NCI-H1092 (cell line): ENCODE results near the gene CLBA1.
"Not testable (repeated sequence)": the region's sequence is repeated elsewhere in the genome, so short reads cannot be mapped to it uniquely, and the experiment has no call there.

Experiments
- DNase-seq: peaks from one replicate; lab custom pipeline; 2025; lab: John Stamatoyannopoulos, UW

CLBA1 gene

DNA sequence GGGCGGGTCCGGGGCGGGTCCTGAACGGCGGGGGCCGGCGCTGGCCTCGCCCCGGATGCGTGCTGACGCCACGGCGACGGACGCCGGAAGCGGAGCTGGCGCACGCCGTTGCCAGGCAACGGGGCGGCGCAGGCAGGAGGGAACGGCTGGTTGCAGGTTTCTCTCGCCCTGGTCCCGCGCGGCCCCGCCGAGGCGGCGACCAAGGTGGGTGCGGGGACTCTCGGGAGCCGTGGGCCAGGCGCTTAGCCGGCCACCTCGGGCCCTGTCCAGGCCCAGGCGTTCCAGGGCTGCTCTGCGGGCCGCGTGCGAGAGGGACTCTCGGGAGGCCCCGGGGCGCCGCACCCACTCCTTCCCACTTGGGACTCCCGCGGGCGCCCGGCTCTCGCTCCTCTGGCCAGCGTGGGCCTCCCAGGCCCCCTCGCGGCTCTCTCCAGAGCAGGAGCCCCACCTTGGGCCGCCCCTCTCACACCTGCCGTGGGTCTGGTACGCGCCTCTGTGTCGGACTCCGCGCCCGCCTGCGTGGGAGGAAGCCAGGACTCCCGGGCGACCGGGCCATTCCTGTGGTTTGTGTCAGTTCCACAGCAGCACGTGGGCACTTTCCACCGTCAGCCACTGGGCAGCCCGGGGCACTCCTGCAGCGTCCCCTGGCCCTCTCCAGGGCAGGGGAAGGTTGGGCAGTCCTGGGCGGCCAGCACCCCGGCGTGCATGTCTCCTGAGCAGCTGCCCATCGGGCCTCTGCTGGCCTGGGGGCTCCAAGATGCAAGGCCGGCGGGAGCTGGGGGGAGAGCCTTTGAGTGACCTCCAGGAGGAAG, at the start of gene CLBA1:
CLBA1 (plus strand) TSS at position 114 of the 812 bp plus-strand sequence; CDS start at position 758, 644 bp downstream.
- DNase-seq: peak; percentile 87

DNA sequence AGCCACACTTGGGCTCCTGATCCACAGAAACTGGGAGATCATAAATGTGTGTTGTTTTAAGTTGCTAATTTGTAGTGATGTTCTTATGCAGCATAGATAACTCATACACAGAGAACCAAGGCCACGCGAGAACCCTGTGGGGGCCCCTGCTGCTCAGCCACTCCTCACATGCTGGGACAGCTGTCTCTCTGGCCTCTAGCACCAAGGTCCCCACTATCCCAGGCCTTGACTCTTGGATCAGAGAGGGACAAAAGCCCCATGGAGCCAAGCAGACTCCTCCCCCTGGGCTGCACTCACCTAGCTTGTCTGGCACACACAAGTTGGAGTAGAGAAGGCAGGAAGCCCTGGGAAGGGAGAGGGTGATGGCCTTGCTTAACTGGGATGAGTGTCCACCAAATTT, 49.6 kb upstream of the CLBA1 start:
- no peak for DNase-seq

DNA sequence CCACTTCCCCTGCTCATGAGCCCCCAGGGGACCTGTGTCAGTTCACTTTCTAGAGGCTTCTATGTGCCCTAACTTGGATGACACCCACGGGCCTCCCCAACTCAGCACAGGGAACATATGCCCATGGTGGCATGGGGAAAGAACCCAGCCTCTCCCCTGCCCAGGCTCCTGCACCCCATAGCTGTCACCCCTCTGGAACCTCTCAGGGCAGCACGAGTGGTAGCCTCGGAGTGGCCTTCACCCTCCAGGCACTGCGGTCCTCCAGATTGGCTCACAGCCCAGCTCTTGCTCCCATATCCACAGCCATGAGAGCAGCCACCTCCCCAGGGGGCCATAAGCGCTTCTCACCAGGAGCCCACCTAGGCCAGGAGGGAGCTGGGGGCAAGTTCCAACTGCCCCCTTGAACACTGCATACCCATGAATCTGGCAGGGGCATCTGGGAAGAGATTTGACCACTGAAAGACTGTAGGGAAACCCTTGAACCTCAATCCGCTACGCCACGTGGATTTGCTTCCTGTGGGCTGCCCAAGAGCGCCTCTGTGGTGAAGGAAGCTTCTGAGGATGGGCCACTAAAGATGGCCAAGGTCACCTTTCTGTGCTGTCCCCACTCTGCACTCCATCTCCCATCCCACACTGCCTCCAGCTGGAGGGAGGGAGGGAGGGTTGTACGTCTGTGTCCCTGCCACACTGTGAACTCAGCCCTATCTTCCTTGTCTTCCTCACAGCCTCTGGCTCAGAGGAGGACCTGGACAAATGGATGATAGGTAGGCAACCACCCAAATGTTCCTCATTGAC, 49.0 kb upstream of the CLBA1 start:
- no peak for DNase-seq

DNA sequence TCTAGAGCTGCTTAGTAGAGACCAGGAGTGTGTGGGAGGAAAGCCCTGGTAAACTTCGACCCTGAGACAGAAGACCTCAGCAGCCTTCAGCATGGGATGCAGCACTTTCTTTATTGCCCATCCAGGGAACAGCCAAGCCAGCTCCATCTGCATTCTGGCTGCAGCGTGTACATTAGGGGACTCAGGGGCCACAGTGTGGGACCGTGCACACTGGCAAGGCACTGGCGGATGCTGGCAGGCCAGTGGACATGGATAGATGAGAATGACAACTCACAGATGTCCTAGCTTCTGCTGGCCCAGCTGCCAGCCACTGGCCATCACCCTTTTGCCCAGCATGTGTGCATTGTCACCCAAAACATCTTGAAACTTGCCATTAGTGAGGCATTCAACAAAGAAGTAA, 48.4 kb upstream of the CLBA1 start:
- DNase-seq: no peak

GRCh38 chr14:104937694-104938365, 47.8 kb upstream of the CLBA1 start:
- no peak for DNase-seq

DNA sequence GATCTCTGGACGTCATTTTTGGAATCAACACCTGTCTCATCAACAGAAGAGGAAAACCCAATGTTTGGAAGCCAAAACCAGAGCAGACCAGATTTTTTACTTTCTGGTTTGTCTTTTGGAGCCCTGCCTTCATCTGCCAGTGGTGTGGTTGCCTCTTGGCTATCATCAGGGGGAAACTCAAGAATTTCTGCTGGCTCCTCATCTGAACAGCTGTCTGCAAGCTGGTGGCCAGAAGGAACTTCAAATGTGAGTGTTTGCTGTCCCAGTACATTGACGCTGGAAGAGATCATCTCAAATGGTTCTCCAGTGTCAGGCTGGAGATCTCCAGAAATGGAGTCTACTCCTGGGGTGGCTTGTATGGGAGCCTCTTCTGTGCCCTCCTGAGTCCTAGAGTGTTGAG, 47.2 kb upstream of the CLBA1 start:
- no peak for DNase-seq

GRCh38 chr14:104938960-104939359, 46.6 kb upstream of the CLBA1 start:
- no peak for DNase-seq

- DNase-seq: no peak
Observed at GRCh38 chr14:104939666-104940410, 45.8 kb upstream of the CLBA1 start.

GRCh38 chr14:104940526-104941150, 45.0 kb upstream of the CLBA1 start:
- no peak for DNase-seq

GRCh38 chr14:104941508-104942365, 43.9 kb upstream of the CLBA1 start:
- DNase-seq: no peak

DNA sequence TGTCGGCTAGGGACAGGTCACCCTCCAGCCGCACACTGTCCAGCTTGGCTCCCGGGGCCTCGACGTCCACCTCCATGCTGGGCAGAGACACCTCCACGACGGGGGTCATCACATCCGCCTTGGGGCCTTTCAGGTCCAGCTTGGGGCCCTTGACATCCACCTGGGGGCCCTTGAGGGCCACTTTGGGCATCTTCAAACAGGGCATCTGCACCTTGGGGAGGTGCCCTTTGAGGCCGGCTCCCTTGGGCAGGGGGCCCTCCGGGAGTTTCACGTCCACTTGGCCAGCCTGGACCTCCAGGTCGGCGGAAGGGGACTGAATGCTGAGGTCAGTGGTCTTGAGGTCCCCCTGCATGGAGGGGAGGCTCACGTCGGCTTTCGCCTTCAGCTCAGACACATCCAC, 43.0 kb upstream of the CLBA1 start:
- no peak for DNase-seq

- DNase-seq: not testable (repeated sequence)
Observed at GRCh38 chr14:104943216-104944015, 42.2 kb upstream of the CLBA1 start.

DNA sequence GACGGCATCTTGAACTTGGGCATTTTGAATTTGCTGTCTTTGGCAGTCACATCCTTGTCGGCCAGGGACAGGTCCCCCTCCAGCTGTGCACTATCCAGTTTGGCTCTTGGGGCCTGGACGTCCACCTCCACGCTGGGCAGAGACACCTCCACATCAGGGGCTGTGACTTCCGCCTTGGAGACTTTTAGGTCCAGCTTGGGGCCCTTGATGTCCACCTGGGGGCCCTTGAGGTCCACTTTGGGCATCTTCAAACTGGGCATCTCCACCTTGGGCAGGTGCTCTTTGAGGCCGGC, 41.6 kb upstream of the CLBA1 start:
- DNase-seq: not testable (repeated sequence)

GRCh38 chr14:104944436-104945205, 41.0 kb upstream of the CLBA1 start:
- not testable (repeated sequence) for DNase-seq

- DNase-seq: not testable (repeated sequence)
Observed at GRCh38 chr14:104945266-104945665, 40.3 kb upstream of the CLBA1 start.

- not testable (repeated sequence) for DNase-seq
Observed at GRCh38 chr14:104945986-104946965, 39.3 kb upstream of the CLBA1 start.

DNA sequence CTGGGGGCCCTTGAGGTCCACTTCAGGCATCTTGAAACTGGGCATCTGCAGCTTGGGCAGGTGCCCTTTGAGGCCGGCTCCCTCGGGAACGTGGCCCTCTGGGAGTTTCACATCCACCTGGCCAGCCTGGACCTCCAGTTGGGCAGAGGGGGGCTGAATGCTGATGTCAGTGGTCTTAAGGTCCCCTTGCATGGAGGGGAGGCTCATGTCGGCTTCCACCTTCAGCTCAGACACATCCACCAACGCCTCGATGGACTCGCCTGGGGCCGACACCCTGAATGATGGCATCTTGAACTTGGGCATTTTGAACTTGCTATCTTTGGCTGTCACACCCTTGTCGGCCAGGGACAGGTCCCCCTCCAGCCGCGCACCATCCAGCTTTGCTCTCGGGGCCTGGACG, 38.4 kb upstream of the CLBA1 start:
- not testable (repeated sequence) for DNase-seq
